ENCODE data around the gene CTNNA1.

DNA sequence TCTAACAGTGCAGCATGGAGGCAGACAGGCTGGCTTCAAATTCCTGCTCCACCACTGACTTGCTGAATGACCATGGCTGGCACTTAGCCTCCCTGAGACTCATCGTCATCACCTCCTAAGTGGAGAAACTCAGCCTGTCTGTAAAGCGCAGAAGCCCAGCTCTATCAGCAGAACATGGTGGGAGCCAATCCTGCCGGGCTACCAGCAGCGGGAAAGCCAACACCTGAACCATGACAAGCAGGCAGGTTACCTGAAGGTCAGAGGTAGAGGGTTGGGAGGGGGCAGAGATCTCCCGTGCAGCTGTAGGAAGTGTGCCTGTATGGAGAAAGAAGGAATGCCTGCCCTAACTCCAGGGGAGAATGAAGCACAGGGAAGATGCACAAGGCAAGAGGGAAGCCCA, 194.6 kb downstream of the CTNNA1 start:
- TF ChIP-seq, protein P1, sequence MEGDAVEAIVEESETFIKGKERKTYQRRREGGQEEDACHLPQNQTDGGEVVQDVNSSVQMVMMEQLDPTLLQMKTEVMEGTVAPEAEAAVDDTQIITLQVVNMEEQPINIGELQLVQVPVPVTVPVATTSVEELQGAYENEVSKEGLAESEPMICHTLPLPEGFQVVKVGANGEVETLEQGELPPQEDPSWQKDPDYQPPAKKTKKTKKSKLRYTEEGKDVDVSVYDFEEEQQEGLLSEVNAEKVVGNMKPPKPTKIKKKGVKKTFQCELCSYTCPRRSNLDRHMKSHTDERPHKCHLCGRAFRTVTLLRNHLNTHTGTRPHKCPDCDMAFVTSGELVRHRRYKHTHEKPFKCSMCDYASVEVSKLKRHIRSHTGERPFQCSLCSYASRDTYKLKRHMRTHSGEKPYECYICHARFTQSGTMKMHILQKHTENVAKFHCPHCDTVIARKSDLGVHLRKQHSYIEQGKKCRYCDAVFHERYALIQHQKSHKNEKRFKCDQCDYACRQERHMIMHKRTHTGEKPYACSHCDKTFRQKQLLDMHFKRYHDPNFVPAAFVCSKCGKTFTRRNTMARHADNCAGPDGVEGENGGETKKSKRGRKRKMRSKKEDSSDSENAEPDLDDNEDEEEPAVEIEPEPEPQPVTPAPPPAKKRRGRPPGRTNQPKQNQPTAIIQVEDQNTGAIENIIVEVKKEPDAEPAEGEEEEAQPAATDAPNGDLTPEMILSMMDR (IDR thresholded peaks at IDR 0.05) = no peak
- no peak for TF ChIP-seq POLR2A (IDR thresholded peaks at IDR 0.05)
